ENCODE results near the gene ANTXR1.

- TF ChIP-seq CTCF (IDR thresholded peaks at IDR 0.05; ENCODE audit: low read depth, low read length): no peak
- TF ChIP-seq EZH2phosphoT487 (IDR thresholded peaks at IDR 0.05; ENCODE audit: low read depth): no peak
Measured at GRCh38 chr2:69279931-69280681, 267.1 kb downstream of the ANTXR1 start.
